Thyroid gland (tissue), 4 donors: ENCODE data around the gene PROB1. TPM values are rescaled to one million over a fixed set of nuclear protein-coding genes. Genes with fewer than 3 reads are reported as not detected.
"Not testable (repeated sequence)": the region's sequence is repeated elsewhere in the genome, so short reads cannot be mapped to it uniquely, and the experiment has no call there.

Source experiments
- DNase-seq, 2 donors: peaks; one replicate each; pipeline ENCODE4 v3.0.0-alpha.2; 2019
- H3K27ac ChIP-seq, 3 donors: fragments of 200-600 bp; sonication (generic); 1 replicate in 2 of 3; 2 replicates in 1 of 3; pipeline ENCODE4 v1.5.1; 2016 to 2019; ENCODE audit warnings: mild to moderate bottlenecking in 1 of 3, moderate library complexity in 1 of 3
- H3K27me3 ChIP-seq: fragments of 200-600 bp; sonication (generic); one replicate; pipeline ENCODE4 v1.5.1; 2019
- H3K36me3 ChIP-seq, 2 donors: fragments of 200-600 bp; sonication (generic); one replicate each; pipeline ENCODE4 v1.5.1; 2016 to 2019
- H3K4me1 ChIP-seq, 2 donors: fragments of 200-600 bp; sonication (generic); one replicate each; pipeline ENCODE4 v1.5.1; 2017 to 2019
- H3K4me3 ChIP-seq, 3 donors: fragments of 200-600 bp; sonication (generic); replicated peaks in 1 of 3; 1 replicate in 2 of 3; 2 replicates in 1 of 3; pipeline ENCODE4 v1.5.1; 2016; ENCODE audit warnings: mild to moderate bottlenecking in 1 of 3
- H3K9me3 ChIP-seq: fragments of 200-600 bp; sonication (generic); one replicate; pipeline ENCODE4 v1.5.1; 2017
- POLR2A ChIP-seq, 2 donors: fragments of 450-650 bp; IDR thresholded peaks; one replicate each; pipeline ENCODE4 v1.6.1; 2017; ENCODE audit warnings: antibody characterized with exemption in 2 of 2, mild to moderate bottlenecking in 2 of 2, moderate library complexity in 1 of 2
- WGBS, 2 donors: methylation state at CpG; one replicate each; pipeline ENCODE4 v1.1.5; 2017; 5-methylcytosine and 5-hydroxymethylcytosine counted together
- intact Hi-C: fragments of 100-400 bp; cut with DNase I; formaldehyde crosslinking; loops from one replicate; pipeline ENCODE4 v1.15.1; 2023
- total RNA-seq, 4 donors: library from RNA; depleted of rRNA; stranded (reverse); fragments of >200 nt; gene quantifications; one replicate each; pipeline ENCODE4 v1.2.3, GENCODE V29; 2016
- TF ChIP-seq, protein P1 (sequence below), 6 experiments: fragments of 200-600 bp in 3 of 6; fragments of 450-650 bp in 3 of 6; sonication (generic) in 3 of 6; IDR thresholded peaks; one replicate each; pipeline ENCODE4 v1.5.1; 2016 to 2019; ENCODE audit warnings: antibody characterized with exemption in 6 of 6, mild to moderate bottlenecking in 2 of 6, inconsistent platforms in 1 of 6, moderate library complexity in 1 of 6

The PROB1 gene
- total RNA-seq, 4 donors from 2014 or later = 1.6 to 4.2 (median 1.9) TPM

- Histone ChIP-seq H3K4me3 (no peak overlapping the region), H3K4me1 (peaks cover 0 to 9% of the 10 kb centered on the region in 2 donors), H3K36me3 (peaks cover 36 to 38% of the 10 kb centered on the region in 2 donors), H3K9me3 (no peaks in the 10 kb centered on the region), H3K27ac (no peak overlapping the region), H3K27me3 (no peaks in the 10 kb centered on the region)
- DNase-seq = no peak
- TF ChIP-seq, protein P1, sequence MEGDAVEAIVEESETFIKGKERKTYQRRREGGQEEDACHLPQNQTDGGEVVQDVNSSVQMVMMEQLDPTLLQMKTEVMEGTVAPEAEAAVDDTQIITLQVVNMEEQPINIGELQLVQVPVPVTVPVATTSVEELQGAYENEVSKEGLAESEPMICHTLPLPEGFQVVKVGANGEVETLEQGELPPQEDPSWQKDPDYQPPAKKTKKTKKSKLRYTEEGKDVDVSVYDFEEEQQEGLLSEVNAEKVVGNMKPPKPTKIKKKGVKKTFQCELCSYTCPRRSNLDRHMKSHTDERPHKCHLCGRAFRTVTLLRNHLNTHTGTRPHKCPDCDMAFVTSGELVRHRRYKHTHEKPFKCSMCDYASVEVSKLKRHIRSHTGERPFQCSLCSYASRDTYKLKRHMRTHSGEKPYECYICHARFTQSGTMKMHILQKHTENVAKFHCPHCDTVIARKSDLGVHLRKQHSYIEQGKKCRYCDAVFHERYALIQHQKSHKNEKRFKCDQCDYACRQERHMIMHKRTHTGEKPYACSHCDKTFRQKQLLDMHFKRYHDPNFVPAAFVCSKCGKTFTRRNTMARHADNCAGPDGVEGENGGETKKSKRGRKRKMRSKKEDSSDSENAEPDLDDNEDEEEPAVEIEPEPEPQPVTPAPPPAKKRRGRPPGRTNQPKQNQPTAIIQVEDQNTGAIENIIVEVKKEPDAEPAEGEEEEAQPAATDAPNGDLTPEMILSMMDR (IDR thresholded peaks at IDR 0.05) = no peak
- TF ChIP-seq POLR2A (IDR thresholded peaks at IDR 0.05) = no peak
- intact Hi-C loops = no loop called here
- 54 to 67% methylated on average over 2 of the region's 2 CpGs for WGBS, 2 donors
Observed at GRCh38 chr5:139363937-139364336, 31.0 kb downstream of the PROB1 start.

DNA sequence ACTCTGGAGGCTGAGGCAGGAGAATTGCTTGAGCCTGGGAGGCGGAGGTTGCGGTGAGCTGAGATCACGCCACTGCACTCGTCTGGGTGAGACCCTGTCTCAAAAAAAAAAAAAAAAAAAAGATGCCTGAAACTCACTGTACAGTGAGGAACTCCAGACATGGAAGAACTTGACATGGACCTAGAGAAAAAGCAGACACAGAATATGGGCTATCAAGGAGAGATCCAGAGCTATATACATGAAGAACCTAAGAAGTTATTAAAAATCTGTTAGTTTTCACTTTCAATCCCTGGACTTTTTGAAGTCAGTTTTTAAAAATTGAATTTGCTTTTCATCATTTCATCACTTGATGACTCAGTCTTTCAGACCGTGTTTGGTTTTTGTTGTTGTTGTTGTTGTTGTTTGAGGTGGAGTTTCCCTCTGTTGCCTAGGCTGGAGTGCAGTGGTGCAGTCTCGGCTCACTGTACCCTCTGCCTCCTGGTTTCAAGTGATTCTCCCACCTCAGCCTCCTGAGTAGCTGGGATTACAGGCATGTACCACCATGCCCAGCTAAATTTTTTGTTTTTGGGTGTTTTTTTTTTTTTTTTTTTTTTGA lies 33.0 kb downstream of the PROB1 start:
- intact Hi-C loops = no loop called here
- no peaks in the 10 kb centered on the region for H3K27me3 ChIP-seq
- TF ChIP-seq, protein P1 (IDR thresholded peaks at IDR 0.05) = no peak
- TF ChIP-seq POLR2A (IDR thresholded peaks at IDR 0.05) = no peak

GRCh38 chr5:139360384-139360783 lies 34.5 kb downstream of the PROB1 start:
- TF ChIP-seq, protein P1 (IDR thresholded peaks at IDR 0.05) = no peak
- TF ChIP-seq POLR2A (IDR thresholded peaks at IDR 0.05) = no peak
- no peak overlapping the region for H3K27ac ChIP-seq
- H3K4me1 ChIP-seq = peaks cover 0 to 9% of the 10 kb centered on the region in 2 donors
- 96 to 97% methylated on average over 4 of the region's 4 CpGs for WGBS, 2 donors
- peaks cover 12 to 15% of the 10 kb centered on the region in 2 donors for H3K36me3 ChIP-seq
- no peak for DNase-seq
- H3K4me3 ChIP-seq = no peak overlapping the region
- H3K27me3 ChIP-seq = no peaks in the 10 kb centered on the region
- H3K9me3 ChIP-seq = no peaks in the 10 kb centered on the region
- intact Hi-C loops = no loop called here

More for the DNA sequence above, 33.0 kb downstream of the PROB1 start:
- Histone ChIP-seq H3K4me1 (peaks cover 0 to 9% of the 10 kb centered on the region in 2 donors), H3K27ac (no peak overlapping the region), H3K9me3 (no peaks in the 10 kb centered on the region), H3K36me3 (peaks cover 28 to 31% of the 10 kb centered on the region in 2 donors), H3K4me3 (no peak overlapping the region)
- DNase-seq = no peak
- 84 to 91% methylated on average over 6 of the region's 6 CpGs for WGBS, 2 donors

DNA sequence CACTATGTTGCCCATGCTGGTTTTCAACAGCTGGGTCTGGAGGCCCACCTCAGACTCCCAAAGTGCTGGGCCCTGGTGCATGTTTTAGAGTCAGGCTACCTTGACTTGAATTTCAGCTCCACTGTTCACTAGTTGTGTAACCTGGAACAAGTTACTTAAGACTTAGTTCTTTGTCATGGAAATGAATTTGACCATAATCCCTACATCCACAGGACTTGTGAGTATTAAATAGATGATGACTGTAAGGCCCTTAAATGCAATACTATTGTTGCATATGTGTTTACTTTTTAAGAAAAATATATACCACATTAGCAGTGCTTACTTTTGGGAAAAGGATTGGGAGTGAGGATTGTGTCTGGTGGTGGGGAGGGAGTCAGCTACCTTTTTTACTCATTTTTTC lies 36.8 kb downstream of the PROB1 start:
- H3K27ac ChIP-seq = no peak overlapping the region
- H3K36me3 ChIP-seq = no peaks in the 10 kb centered on the region
- no peaks in the 10 kb centered on the region for H3K9me3 ChIP-seq
- TF ChIP-seq, protein P1 (IDR thresholded peaks at IDR 0.05) = no peak
- TF ChIP-seq POLR2A (IDR thresholded peaks at IDR 0.05) = no peak
- no peak overlapping the region for H3K4me3 ChIP-seq
- no peak for DNase-seq
- no peaks in the 10 kb centered on the region for H3K4me1 ChIP-seq
- no peaks in the 10 kb centered on the region for H3K27me3 ChIP-seq
- intact Hi-C loops = no loop called here

- H3K4me1 ChIP-seq, H3K36me3 ChIP-seq, H3K27me3 ChIP-seq, H3K9me3 ChIP-seq, H3K4me3 ChIP-seq, DNase-seq, intact Hi-C loops, H3K27ac ChIP-seq: not testable (repeated sequence)
- WGBS, 2 donors = 93% methylated on average over 8 of the region's 8 CpGs
Observed at GRCh38 chr5:139355900-139356299, 39.0 kb downstream of the PROB1 start.
